Stimulated activated CD8-positive, alpha-beta memory T cell treated with anti-CD3 and anti-CD28 coated beads, Interleukin-15, amount 100 ng/mL, for 24 hours (primary cell): ENCODE measurements around the gene PRDX5.
A peak's percentile ranks its signal among the peaks of the same experiment; 100 is the strongest.

Source experiments
- DNase-seq: peaks from one replicate; pipeline ENCODE4 v3.0.0-alpha.2; 2020; ENCODE audit warnings: low read depth

Gene PRDX5

DNA sequence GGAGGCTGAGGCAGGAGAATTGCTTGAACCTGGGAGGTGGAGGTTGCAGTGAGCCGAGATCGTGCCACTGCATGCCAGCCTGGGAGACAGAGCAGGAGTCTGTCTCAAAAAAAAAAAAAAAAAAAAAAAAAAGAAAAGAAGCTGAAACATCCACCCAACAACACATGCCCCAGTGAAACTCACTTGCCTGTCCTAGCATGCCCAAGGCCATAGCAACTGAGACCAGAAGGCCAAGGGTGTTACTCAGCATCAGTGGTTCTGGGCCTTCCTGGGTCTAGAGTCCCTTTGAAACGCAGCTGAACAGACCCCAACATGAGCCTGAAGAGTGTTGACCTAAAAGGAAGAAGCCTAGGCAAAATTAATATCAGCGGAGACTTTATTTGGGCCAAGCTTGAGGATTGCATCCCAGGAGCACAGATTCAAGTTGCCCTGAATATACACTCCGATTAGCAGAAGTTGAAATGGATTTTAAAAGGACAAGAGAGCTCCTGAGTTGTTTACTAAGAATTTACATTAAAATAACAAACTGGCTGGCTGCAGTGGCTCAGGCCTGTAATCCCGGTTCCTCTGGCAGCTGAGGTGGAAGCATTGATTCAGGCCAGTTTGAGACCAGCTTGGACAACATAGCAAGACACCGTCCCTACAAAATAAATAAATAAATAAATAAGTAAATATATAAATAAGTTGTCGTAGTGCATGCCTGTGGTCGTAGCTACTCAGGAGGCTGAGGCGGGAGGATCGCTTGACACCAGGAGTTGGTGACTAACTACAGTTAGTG is 7.0 kb downstream of the PRDX5 start:
- no peak for DNase-seq

GRCh38 chr11:64327375-64327774 is 9.5 kb downstream of the PRDX5 start:
- DNase-seq = no peak

- DNase-seq = no peak
These were observed 10.1 kb downstream of the PRDX5 start for GRCh38 chr11:64327993-64328392.

- no peak for DNase-seq
These were observed 13.0 kb downstream of the PRDX5 start for GRCh38 chr11:64330888-64331287.

DNA sequence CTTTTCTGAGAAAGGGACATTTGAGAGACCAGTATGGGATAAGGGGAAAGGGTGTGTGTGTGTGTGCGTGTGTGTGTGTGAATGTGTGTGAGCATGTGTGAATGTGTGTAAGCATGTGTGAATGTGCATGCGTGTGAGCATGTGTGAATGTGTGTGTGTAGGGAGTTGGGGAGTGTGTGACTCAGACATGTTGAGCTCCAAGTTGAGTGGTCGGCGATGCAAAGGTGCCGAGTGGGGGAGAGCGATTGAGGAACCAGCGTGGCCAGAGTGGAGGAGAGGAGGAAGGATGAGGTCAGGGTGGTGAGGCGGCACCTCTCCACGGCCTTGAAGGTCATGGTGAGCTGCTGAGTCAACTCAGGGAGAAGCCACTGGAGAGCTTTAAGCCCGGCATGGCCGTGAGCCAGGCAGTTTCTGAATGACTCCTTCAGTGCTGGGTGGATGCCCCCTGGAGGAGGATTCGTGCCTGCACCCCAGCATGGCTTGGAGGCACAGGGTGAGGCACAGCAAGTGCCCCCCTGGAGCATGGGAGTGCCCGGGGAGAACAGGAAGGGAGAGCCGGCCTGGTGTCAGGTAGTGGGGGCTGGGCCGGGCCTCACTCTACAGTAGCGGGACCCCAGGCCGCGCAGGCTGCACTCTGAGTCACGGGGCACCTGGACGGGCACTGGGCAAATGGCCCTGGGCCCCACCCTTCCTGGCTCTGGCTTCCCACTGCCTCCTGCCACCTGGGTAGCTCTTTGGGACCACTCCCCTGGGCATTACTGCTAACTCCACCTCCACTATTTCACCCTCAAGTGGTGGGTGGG is 13.8 kb downstream of the PRDX5 start:
- DNase-seq = no peak

- DNase-seq = no peak
These were observed 15.6 kb downstream of the PRDX5 start for GRCh38 chr11:64333556-64333955.

DNA sequence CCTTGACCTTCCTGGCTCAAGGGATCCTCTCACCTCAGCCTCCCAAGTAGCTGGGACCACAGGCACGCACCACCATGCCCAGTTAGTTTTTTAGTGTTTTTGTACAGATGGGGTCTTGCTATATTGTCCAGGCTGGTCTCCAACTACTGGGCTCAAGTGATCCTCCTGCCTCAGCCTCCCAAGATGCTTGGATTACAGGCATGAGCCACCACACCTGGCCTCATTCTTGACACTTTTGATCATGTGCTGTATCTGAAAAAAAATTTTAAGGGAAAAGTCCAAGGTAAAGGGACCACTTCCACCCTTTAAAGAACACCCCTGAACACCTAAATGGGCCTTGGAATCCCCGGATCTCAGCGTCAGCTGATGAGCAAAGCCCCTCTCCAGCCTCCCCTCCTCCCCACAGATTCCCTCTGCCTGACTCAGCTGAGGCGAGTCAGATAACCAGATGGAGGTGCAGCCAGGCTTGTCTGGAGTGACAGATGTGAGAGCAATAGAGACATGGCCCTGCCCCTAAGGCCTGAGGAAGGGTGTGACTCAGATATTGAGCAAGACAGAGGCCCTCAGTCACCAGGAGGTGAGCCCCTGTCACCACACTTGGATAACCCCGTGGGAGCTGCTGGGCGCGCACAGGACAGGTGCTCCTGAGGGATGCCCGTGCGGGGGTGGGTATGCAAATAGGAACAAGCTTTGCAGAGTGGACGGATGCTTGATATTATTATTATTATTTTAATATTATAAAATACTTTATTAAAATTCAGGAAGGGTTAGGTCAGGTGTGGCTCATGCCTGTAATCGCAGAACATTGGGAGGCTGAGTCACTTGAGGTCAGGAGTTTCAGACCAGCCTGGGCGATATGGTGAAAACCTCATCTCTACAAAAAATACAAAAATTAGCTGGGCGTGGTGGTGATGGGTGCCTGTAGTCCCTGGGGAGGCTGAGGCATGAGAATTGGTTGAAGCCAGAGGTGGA is 17.1 kb downstream of the PRDX5 start:
- no peak for DNase-seq

DNA sequence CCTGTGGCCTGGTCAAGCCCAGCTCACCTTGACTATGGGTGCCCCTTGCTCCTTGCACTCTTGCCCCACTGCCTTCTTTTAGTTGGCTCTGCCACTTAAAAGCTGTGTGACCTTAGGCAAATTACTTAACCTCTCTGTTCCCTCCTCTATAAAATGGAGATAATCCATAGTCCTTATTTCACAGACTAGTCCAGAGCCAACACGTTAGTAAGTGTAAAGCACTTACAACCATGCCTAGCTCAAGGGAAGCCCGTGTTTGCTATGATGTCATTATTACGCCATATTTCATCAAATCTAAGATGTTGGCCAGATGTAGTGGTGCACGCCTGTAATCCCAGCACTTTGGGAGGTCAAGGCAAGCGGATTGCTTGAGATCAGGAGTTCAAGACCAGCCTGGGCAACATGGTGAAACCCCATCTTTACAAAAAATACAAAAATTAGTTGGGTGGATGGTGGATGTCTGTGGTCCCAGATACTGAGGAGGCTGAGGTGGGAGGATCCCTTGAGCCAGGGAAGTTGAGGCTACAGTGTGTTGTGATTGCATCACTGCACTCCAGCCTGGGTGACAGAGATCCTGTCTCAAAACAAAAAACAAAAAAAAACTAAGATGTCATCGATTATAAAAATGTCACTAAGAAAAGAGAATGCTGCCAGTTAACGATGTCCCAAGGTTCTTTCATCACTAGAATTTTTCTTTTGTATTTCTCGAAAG is 19.8 kb downstream of the PRDX5 start:
- no peak for DNase-seq

- no peak for DNase-seq
These were observed 20.8 kb downstream of the PRDX5 start for GRCh38 chr11:64338716-64339115.

DNA sequence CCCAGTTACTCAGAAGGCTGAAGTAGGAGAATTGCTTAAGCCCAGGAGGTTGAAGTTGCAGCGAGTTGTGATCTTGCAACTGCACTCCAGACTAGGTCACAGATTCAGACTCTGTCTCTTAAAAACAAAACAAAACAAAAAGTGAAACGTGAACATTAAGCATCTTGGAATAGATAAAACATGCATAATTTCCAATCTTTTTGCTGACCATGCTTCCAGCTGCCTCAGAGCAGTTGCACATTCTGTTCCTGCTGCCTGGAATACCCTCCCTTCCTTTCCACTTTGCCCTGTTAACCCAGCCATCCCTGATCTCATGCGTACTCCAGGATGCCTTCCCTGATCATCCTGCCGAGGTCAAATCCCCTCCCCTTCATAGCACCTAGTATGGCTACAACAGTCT is 21.4 kb downstream of the PRDX5 start:
- no peak for DNase-seq

GRCh38 chr11:64339754-64340408 is 22.0 kb downstream of the PRDX5 start, which contains the start of gene CCDC88B:
Gene CCDC88B (plus strand): TSS chr11:64340204. CDS start chr11:64340267, 63 bp downstream.
- peak; percentile 54 for DNase-seq

DNA sequence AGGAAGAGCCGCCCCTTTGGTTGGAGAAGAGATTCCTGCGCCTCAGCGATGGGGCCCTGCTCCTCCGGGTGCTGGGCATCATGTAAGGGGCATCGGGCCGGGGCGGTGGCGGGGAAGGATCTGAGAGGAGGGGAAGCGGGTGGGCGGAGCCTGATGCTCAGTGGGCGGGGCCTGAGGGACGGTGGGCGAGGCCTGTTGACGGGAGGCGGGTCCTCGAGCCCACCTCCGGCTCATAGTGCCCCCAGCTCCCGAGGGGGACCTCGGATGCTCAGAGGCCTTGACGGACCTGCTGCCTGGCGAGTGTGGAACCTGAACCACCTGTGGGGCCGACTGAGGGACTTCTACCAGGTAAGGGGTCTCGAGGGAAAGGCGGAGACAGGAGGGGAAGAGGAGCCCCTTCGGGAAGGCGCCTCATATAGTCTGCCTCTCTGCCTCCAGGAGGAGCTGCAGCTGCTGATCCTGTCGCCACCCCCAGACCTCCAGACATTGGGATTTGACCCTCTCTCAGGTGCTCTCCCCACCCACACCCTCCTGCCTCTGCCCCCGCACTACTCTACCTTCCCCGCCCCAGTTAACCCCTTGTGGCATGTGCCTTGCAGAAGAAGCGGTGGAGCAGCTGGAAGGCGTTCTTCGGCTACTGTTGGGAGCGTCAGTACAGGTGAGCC is 22.9 kb downstream of the PRDX5 start:
- DNase-seq = peak; percentile 71

DNA sequence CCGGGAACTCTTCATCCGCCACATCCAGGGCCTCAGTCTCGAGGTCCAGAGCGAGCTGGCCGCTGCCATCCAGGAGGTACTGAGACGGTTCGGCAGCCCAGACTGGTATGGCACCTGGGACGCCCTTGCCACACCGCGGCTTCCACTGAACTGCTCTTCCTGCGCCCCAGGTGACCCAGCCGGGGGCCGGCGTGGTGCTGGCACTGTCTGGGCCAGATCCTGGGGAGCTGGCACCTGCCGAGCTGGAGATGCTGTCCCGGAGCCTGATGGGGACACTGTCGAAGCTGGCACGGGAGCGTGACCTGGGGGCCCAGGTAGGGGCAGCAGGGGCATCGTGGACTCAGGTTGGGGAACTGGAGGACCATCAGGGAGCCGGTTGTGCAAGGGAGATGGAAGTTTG is 23.5 kb downstream of the PRDX5 start:
- DNase-seq = no peak

DNA sequence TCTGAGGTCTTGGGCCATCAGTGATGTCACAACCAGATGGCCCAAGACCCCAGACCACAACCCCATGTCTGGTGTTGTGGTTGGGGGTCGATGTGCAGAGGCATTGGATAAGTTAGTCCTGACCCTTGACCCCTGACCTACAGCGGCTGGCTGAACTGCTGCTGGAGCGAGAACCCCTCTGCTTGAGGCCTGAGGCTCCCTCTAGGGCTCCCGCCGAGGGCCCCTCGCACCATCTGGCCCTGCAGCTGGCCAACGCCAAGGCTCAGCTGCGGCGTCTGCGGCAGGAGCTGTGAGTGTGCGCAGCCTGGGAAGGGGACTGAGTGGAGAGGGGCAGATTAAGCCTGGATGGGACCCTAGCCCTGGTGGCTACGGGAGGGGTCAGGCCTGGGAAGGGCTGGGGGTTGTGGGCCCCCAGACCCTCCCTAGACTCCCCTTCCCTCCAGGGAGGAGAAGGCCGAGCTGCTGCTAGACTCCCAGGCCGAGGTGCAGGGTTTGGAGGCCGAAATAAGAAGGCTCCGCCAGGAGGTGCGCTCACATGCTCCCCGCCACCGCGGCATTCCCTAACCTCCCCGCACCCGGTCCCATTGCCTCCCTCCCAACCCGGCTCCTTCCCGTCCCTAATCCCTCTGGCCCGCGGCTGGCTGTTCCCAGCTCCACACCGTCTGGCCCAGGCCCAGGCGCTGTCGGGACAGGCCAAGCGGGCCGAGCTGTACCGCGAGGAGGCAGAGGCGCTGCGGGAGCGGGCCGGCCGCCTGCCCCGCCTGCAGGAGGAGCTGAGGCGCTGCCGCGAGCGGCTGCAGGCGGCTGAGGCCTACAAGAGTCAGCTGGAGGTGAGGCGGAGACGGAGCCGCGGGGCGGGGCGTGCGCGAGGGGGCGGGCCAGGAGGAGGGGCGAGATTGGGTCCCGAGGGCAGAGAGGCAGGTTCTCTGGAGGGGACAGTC is 24.2 kb downstream of the PRDX5 start:
- DNase-seq = peak; percentile 84

DNA sequence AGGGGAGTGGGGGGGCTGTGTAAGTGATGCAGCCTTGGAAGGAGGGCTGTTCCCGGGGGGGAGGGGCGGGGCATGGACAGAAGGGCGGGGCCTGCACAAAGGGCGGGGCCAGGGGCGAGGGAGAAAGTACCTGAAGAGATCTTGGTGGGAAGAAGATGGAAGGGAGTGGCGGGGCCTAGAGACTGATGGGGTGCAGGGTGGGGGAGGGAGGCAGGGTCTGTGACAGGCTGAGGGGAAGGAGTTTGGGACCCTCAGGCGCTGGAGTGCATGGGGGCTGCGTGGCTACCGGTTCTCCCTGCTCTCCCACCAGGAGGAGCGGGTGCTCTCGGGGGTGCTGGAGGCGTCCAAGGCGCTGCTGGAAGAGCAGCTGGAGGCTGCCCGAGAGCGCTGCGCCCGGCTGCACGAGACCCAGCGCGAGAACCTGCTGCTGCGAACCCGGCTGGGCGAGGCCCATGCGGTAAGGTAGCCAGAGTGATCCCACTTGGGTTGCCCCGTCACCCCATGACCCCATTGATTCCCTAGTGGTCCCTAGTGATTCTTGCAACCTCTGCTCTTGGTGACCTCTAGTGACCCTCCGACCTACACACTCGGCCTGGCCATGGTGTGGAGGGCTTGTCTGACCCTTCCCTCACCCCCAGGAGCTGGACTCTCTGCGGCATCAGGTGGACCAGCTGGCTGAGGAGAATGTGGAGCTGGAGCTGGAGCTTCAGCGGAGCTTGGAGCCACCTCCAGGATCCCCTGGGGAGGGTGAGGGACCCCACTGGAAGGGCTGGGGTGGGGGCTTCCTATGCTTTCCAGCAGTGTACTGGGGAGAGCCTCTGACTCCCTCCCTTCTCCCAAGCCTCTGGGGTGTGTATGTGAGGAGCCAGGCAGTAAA is 25.2 kb downstream of the PRDX5 start:
- DNase-seq = no peak

GRCh38 chr11:64343767-64344559 is 26.0 kb downstream of the PRDX5 start:
- DNase-seq = no peak

- DNase-seq = no peak
These were observed 26.9 kb downstream of the PRDX5 start for GRCh38 chr11:64344787-64345186.
